ENCODE measurements around the gene HOXB9. TPM values are rescaled to one million over a fixed set of nuclear protein-coding genes. Genes with fewer than 3 reads are reported as not detected.

The HOXB9 gene
- polyA plus RNA-seq, 3 donors, result not detected

- H3K9ac ChIP-seq (ENCODE audit: insufficient read depth, low read length, poor library complexity, severe bottlenecking), result no peak overlapping the region
- Mint-ChIP-seq H3K36me3 (peaks cover 13 to 21% of the 10 kb centered on the region in 2 donors), H3K9me3 (peaks cover 4 to 41% (median 24%) of the 10 kb centered on the region in 7 donors), H3K4me1 (peaks cover 49% of the 10 kb centered on the region), H3K27me3 (ENCODE audit: low read depth in 3 of 3) (peaks cover 86 to 90% (median 90%) of the 10 kb centered on the region in 3 donors), H3K27ac (no peak overlapping the region), H3K4me3 (peak overlapping the region; percentile 81 to 94)
- no peak for DNase-seq
- peak overlapping the region; percentile 99 for H3K4me2 ChIP-seq (replicated peaks; ENCODE audit: extremely low read depth, low read length, poor library complexity, severe bottlenecking)
- WGBS (ENCODE audit: insufficient coverage), result no CpG with 5 or more reads among the region's 7 CpGs
- no peaks in the 10 kb centered on the region for H3K79me2 ChIP-seq (ENCODE audit: insufficient read depth, low read length)
- H3K27me3 ChIP-seq (ENCODE audit: control insufficient read depth in 2 of 2, insufficient read depth in 2 of 2, low read length in 2 of 2), result peaks cover 76 to 93% of the 10 kb centered on the region in 2 donors
- H3K9me3 ChIP-seq (replicated peaks in 1 of 2; ENCODE audit: control insufficient read depth in 1 of 2, insufficient read depth in 1 of 2, low read length in 2 of 2), result peaks cover 0 to 24% of the 10 kb centered on the region in 2 donors
- intact Hi-C loops (cut with micrococcal nuclease), result no loop called here
- no peaks in the 10 kb centered on the region for H4K20me1 ChIP-seq (ENCODE audit: insufficient read depth, low read length)
- no peak for TF ChIP-seq CTCF (IDR thresholded peaks at IDR 0.05)
- peak overlapping the region in 1 of 3 experiments; percentile 86 for H3K4me3 ChIP-seq (replicated peaks in 1 of 3; ENCODE audit: low read depth in 2 of 3, low read length in 3 of 3)
- no peak overlapping the region for H3K27ac ChIP-seq (ENCODE audit: low read depth in 1 of 2, low read length in 2 of 2)
- no peaks in the 10 kb centered on the region for H3K36me3 ChIP-seq (replicated peaks in 1 of 2; ENCODE audit: control insufficient read depth in 1 of 2, insufficient read depth in 2 of 2, low read length in 2 of 2)
- H2AFZ ChIP-seq (ENCODE audit: insufficient read depth, low read depth, low read length, poor library complexity, severe bottlenecking), result no peak overlapping the region
- H3K4me1 ChIP-seq (ENCODE audit: control insufficient read depth in 1 of 2, insufficient read depth in 2 of 2, low read length in 2 of 2), result peaks cover 31 to 49% of the 10 kb centered on the region in 2 donors
These were observed 46.7 kb downstream of the HOXB9 start for GRCh38 chr17:48579471-48579759.

GRCh38 chr17:48578616-48579470 lies 47.3 kb downstream of the HOXB9 start:
- DNase-seq, result no peak
- intact Hi-C loops (cut with micrococcal nuclease), result no loop called here
- WGBS (ENCODE audit: insufficient coverage), result 7% methylated on average over 30 of the region's 43 CpGs
- Histone ChIP-seq H3K27ac (ENCODE audit: low read depth in 1 of 2, low read length in 2 of 2) (no peak overlapping the region), H3K4me2 (replicated peaks; ENCODE audit: extremely low read depth, low read length, poor library complexity, severe bottlenecking) (peak overlapping the region; percentile 99), H3K36me3 (replicated peaks in 1 of 2; ENCODE audit: control insufficient read depth in 1 of 2, insufficient read depth in 2 of 2, low read length in 2 of 2) (no peaks in the 10 kb centered on the region), H3K9me3 (replicated peaks in 1 of 2; ENCODE audit: control insufficient read depth in 1 of 2, insufficient read depth in 1 of 2, low read length in 2 of 2) (peaks cover 0 to 24% of the 10 kb centered on the region in 2 donors), H3K4me1 (ENCODE audit: control insufficient read depth in 1 of 2, insufficient read depth in 2 of 2, low read length in 2 of 2) (peaks cover 31 to 49% of the 10 kb centered on the region in 2 donors), H3K9ac (ENCODE audit: insufficient read depth, low read length, poor library complexity, severe bottlenecking) (no peak overlapping the region), H4K20me1 (ENCODE audit: insufficient read depth, low read length) (no peaks in the 10 kb centered on the region), H3K79me2 (ENCODE audit: insufficient read depth, low read length) (no peaks in the 10 kb centered on the region), H3K27me3 (ENCODE audit: control insufficient read depth in 2 of 2, insufficient read depth in 2 of 2, low read length in 2 of 2) (peaks cover 75 to 93% of the 10 kb centered on the region in 2 donors), H2AFZ (ENCODE audit: insufficient read depth, low read depth, low read length, poor library complexity, severe bottlenecking) (peak overlapping the region; percentile 93), H3K4me3 (replicated peaks in 1 of 3; ENCODE audit: low read depth in 2 of 3, low read length in 3 of 3) (peak overlapping the region; percentile 58 to 86 (median 62))
- Mint-ChIP-seq H3K4me1 (peaks cover 49% of the 10 kb centered on the region), H3K4me3 (peak overlapping the region; percentile 81 to 94), H3K27ac (peak overlapping the region in 1 of 7 donors; percentile 75), H3K9me3 (peaks cover 4 to 41% (median 24%) of the 10 kb centered on the region in 7 donors), H3K27me3 (ENCODE audit: low read depth in 3 of 3) (peaks cover 84 to 89% (median 85%) of the 10 kb centered on the region in 3 donors), H3K36me3 (peaks cover 13 to 17% of the 10 kb centered on the region in 2 donors)
- TF ChIP-seq CTCF (IDR thresholded peaks at IDR 0.05), result no peak
